ENCODE measurements around the gene FAM53B.

The FAM53B gene

DNA sequence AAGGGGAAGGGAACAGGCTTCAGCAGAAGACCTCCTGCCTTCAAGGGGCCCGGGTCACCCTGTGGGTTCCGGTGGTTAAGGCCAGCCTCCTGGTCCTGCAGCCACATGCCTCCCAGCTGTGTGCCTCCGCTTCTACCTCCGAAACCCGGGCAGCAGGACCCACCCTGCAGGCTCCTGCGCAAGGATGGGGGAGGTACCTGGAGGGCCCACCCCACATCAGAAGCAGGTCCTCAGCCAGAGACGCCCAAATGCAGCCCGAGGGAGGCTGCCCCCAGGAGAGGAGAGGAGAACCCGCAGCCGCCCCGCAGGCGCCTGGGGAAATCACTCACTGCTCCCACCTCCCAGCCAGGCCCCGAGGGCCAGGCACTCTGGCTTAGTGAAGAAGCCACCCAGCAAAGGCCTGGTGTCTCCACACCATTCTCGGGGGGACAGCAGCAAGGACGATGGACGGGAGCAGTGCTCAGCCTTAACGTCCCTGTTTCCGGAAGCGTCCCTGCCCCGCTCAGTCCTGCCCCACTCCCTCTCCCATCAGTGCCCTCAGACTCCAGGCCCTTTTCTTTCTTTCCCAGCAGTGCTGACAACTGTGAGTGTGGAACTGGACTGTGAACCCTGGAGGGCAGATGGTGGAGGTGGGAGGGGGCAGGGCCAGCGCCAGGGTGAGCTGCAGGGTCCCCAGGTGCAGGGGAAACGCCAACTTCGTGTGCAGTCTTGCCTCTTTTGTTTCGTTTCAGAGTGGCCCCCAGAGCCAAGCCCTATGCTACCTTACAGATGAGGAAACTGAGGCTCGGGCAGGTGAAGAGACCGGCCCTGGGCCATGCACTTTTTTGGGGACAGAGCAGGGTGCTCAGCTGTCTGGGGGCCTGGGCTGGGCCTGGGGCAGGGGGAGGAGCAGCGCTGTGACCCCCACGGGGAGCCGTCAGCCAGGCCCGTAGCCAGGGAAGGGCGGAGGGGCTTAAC lies 138.0 kb downstream of the FAM53B start:
- no peak for DNase-seq (ENCODE audit: low read depth, low spot score)
- no peak overlapping the region for H3K27ac ChIP-seq

DNA sequence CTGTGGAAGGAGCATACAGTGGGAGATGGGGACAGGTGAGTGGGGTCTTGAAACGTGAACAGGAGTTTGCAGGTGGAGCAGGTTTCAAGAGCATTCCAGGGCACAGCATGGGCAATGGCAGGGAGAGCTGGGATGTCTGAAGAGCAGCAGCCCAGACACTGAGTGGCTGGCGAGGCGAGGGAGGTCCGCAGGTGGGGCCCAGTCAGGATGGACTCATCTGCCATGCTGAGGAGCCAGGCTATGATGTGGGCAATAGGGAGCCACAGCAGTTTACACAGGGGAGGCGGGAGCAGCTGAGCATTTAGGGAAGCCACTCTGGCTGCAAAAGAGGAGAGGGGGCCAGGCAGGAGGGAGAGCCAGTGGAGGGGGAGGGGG lies 138.7 kb downstream of the FAM53B start:
- no peak overlapping the region for H3K27ac ChIP-seq
- no peak for DNase-seq (ENCODE audit: low read depth, low spot score)

DNA sequence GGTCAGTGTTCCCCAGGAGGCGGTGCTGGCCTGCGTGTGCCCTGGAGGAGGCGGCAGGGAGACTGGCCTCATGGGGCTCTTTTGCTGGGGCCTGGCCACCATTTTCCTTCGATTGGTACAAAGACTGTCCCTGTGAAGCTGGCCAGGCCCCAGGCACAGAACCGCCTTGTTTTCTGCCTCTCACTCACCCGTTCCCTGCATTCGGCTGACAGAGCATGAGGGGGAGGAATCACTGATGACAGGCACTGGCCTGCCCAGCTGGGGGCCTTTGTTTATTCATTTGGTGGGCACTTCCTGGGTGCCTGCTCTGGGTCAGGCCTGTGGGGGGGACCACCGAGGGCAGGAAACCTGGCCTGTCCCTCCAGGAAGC lies 139.2 kb downstream of the FAM53B start:
- no peak overlapping the region for H3K27ac ChIP-seq
- no peak for DNase-seq (ENCODE audit: low read depth, low spot score)

GRCh38 chr10:124604214-124605000 lies 139.8 kb downstream of the FAM53B start:
- no peak for DNase-seq (ENCODE audit: low read depth, low spot score)
- no peak overlapping the region for H3K27ac ChIP-seq

- no peak overlapping the region for H3K27ac ChIP-seq
Observed at GRCh38 chr10:124603376-124604213, 140.6 kb downstream of the FAM53B start.

GRCh38 chr10:124602646-124603365 lies 141.4 kb downstream of the FAM53B start:
- H3K27ac ChIP-seq = no peak overlapping the region
- no peak for DNase-seq (ENCODE audit: low read depth, low spot score)

More at GRCh38 chr10:124603376-124604213, 140.6 kb downstream of the FAM53B start:
- DNase-seq (ENCODE audit: low read depth, low spot score) = no peak

GRCh38 chr10:124602121-124602561 lies 142.0 kb downstream of the FAM53B start:
- DNase-seq (ENCODE audit: low read depth, low spot score) = no peak
- H3K27ac ChIP-seq = no peak overlapping the region

DNA sequence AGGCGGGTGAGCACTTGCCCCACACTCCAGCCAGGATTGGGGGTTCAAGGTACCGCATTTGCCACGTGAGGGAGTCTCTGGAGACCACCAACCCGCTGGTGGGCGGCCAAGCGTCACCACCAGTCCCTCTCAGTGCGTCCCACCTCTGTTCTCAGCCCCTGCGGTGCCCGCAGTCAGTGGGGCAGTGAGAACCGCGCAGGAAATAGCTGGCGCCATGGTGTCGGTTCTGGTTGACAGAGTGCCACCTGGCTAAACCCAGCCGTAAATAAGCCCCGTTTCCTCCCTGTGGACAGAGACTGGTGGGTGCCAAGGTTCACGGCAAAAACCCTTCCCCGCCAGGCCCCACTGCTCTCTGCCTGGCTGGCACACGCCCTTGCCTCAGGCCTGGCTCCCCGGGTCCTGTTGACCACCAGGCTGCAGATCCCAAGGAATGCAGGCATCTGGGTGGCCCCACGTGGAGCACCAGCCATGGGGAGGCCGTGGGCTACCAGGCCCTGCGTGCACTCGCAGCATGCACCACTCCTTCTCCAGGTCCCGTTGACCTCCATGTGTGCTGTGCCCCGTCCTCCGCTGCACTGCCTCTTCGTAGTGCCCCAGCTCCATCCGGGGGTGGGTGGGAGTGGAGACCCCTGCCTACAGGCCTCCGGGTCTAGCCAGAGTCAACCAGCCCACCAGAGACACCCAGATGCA lies 142.6 kb downstream of the FAM53B start:
- no peak for DNase-seq (ENCODE audit: low read depth, low spot score)
- H3K27ac ChIP-seq = no peak overlapping the region

DNA sequence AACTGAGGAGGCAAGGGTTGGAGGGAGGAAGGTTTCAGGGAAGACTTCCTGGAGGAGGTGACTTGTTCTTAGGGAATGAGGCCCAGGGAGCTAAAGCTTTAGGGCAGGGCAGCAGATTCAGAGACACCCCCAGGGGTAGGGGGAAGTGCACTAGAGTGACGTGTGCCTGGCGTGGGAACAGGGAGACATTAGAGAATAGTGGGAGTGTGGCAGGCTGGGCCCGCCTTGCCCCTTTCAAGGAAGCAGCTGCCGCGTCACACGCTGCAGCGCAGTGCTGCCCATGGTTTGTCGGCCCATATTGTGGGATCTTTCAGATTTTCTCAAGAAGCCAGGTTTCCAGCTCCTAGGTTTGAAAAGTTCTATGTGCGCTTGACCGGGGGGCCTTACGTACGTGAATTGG lies 143.2 kb downstream of the FAM53B start:
- H3K27ac ChIP-seq = no peak overlapping the region
- no peak for DNase-seq (ENCODE audit: low read depth, low spot score)

DNA sequence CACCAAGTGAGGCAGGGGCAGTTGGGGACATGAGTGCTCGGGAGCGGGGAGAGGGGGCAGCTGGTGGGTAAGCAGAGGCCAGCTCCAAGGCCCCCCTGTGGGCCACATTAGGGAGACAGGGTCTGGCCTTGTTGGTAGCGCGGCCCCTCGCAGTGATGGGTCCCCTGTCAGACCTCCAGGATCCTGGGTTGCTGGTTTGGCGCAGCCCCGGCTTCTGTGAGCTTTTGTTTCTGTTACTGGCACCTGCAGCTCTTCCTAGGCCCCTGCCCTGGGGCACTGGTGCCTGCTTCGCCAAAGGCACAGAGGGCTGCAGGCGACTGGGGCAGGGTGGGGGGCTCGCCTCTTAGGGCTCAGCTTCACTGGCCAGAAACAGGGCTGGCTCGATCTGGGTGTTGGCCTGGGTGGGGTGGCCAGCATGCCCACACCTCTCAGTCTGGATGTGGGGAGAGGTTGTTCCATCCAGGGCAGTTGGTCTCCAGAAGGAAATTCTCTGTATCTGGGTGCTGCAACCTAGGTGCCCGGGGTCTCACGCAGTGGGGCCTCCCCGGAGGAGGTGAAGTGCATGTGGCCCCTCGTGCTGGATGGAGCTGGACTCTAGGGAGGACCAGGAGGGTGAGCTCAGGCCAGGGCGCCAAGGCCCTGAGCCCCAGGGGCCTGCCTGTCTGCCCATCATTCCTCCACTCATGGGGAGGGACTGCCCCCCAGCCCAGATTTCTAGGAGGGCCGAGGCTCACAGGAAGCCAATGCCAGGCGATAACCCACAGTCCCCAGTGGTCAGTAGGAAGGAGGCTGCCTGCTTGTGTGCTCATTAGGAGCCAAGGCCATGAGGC lies 143.9 kb downstream of the FAM53B start:
- no peak overlapping the region for H3K27ac ChIP-seq
- DNase-seq (ENCODE audit: low read depth, low spot score) = no peak

GRCh38 chr10:124599588-124600050 lies 144.6 kb downstream of the FAM53B start:
- DNase-seq (ENCODE audit: low read depth, low spot score) = no peak
- H3K27ac ChIP-seq = no peak overlapping the region

- DNase-seq (ENCODE audit: low read depth, low spot score) = no peak
- H3K27ac ChIP-seq = no peak overlapping the region
Observed at GRCh38 chr10:124598773-124599587, 145.2 kb downstream of the FAM53B start.

GRCh38 chr10:124598196-124598595 lies 146.0 kb downstream of the FAM53B start:
- no peak for DNase-seq (ENCODE audit: low read depth, low spot score)
- H3K27ac ChIP-seq = no peak overlapping the region

DNA sequence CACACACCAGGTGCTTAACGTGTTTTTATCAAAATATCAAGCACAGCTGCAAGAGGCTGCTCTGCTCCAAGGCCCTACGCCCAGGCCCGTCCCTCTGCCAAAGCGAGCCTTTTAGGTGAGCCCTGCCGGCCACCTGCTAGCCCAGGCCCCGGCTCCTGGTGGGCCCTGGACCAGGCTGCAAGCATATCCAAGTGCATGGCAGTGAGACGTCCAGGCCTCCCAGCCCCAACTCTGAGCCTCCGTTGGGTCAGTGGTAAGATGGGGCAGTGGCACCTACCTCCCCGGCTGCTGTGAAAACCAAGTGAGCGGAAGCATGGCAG lies 146.4 kb downstream of the FAM53B start:
- no peak for DNase-seq (ENCODE audit: low read depth, low spot score)
- H3K27ac ChIP-seq = no peak overlapping the region

- no peak overlapping the region for H3K27ac ChIP-seq
- DNase-seq (ENCODE audit: low read depth, low spot score) = no peak
Observed at GRCh38 chr10:124596962-124597845, 147.0 kb downstream of the FAM53B start.

- H3K27ac ChIP-seq = no peak overlapping the region
- DNase-seq (ENCODE audit: low read depth, low spot score) = no peak
Observed at GRCh38 chr10:124596116-124596785, 147.9 kb downstream of the FAM53B start.
